Ramos (cell line): Measurements from ENCODE around the gene OR2B2.
"Not testable (repeated sequence)": the region's sequence is repeated elsewhere in the genome, so short reads cannot be mapped to it uniquely, and the experiment has no call there.

Source experiments
- in situ Hi-C: fragments of 300-500 bp; cut with MboI; formaldehyde crosslinking; loops from one replicate; pipeline ENCODE4 v1.14.3; 2022; ENCODE audit warnings: low sequenced_read_pairs; ENCODE audit not compliant: unreplicated experiment

The OR2B2 gene

DNA sequence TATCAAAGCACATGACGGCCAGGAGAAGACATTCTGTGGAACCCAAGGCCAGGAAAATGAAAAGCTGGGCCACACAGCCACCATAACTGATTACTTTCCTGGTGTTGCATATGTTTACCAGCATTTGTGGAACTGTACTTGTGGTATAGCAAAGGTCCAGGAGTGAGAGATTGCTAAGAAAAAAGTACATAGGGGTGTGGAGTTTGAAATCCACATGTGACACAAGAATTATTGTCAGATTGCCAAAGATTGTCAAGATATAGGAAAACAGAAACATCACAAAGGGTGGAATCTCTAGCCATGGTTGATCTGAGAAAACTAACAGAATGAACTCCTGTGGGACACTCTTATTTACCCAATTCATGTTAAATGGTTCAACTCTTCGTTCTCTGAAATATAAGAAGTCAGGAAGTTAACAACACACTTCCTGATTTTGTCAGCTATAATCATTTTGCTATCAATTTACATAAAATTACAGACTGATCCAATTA lies at the start of gene OR2B2:
Gene OR2B2, minus strand, starts transcription at position 441 of the 491 bp plus-strand sequence. Its CDS starts 77 bp downstream, at position 364.
- in situ Hi-C loops, result loop anchor here (25.0 kb wide), 2 partner anchors 450 to 600 kb away; partner anchors contain the start of genes POM121L2 and ZNF184

DNA sequence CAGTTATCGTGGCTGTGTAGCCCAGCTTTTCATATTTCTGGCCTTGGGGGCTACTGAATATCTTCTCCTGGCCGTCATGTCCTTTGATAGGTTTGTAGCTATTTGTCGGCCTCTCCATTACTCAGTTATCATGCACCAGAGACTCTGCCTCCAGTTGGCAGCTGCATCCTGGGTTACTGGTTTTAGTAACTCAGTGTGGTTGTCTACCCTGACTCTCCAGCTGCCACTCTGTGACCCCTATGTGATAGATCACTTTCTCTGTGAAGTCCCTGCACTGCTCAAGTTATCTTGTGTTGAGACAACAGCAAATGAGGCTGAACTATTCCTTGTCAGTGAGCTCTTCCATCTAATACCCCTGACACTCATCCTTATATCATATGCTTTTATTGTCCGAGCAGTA lies 45.3 kb upstream of the OR2B2 start:
- in situ Hi-C loops, result no loop called here

DNA sequence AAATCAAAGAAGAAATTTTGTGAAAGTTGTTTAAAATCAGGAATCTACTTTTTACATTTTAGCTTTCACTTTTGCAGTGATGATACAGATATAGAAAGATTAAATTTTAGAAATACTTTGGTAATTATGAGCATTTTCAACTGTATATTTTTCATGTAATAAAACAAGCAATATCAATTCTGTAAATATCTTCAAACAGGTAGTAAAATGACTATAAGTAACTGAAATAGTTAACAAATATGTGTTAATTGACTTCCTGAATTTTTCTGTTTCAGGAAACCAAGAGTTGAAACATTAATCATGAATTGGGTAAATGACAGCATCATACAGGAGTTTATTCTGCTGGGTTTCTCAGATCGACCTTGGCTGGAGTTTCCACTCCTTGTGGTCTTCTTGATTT lies 44.7 kb upstream of the OR2B2 start, which contains the start of gene OR2B6:
Gene OR2B6, plus strand, starts transcription at position 301 of the 400 bp plus-strand sequence. Its CDS starts 0 bp downstream, at position 301.
- in situ Hi-C loops, result no loop called here

DNA sequence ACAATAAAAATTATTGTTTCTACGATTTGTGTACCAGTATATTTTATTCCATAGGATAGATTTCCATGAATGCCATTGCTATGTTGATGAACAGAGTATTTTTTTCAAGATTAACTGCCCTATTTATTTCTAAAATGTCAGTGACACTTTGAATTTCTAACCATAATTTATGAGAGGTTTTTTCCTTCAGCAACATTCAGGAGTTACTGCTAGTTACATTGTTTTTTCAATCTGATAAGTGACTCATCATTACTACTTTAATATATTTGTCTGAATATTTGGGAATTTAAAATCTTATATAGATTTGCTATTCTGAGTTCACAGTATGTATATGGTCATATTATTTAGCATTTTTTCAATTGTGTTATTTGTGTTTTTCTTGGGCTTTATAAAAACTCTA lies 38.8 kb upstream of the OR2B2 start:
- in situ Hi-C loops, result no loop called here

DNA sequence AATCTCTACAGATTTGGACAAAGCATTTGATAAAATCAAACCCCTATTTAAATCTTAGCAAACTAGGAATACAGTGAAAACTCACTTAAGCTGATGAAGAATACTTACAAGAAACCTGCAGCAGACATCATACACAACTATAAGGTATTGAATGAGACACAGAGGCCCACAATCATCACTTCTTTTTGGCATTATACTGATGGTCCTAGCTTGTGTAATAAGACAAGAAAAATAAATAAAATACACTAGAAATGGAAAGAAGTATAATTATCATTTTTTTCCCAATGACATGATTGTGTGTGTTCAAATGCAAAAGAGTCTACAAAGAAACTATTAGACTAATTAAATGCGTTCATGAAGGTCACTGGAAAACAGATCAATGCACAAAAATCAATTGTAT lies 36.0 kb upstream of the OR2B2 start:
- in situ Hi-C loops, result no loop called here

DNA sequence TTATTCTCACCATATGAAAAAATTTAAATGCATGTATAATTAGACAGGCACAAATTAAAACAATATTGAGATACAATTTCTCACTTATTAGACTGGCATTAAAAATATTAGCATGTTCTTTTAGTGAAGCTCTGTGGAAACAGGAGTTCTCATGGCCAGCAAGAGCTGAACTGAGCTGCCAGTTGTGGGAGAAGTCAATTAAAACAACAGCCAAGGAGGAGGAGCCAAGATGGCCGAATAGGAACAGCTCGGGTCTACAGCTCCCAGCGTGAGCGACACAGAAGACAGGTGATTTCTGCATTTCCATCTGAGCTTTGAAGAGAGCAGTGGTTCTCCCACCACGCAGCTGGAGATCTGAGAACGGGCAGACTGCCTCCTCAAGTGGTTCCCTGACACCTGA lies 30.9 kb upstream of the OR2B2 start:
- in situ Hi-C loops, result not testable (repeated sequence)

DNA sequence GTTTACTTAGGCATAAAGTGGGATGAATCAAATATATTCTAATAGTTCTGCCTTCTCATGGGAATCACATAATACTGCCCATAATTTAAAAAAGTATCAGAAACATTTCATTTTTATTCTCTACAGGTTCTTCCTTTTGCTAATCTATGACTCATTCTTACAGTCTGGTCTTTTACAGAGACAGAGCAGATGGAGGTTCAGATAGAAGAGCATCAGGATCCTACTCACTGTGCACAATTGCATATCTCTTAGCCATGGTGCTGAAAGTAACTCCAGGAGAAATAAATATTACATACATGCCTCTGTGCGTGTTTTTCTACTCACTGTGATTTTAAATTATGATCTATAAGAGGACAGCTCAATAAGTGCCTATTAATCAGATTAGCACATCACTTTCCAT lies 28.6 kb upstream of the OR2B2 start:
- in situ Hi-C loops, result no loop called here

DNA sequence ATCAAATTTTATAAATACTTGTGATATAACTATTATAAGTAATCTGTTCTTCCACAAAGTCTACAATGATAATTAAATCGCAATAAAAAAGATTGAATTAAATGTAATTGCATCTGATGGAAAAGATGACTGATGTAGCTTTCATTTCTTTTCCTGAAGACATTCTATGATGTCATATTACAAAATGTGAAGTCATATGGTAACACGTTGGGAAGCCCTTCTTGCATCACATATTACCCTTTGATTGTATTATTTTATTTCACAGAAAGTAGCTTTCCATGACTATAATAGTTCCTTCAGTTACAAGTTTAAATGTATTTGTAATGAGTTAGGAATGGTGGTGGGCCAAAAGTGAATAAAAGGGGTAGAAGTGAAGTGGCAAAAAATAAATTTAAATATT lies 19.0 kb upstream of the OR2B2 start:
- in situ Hi-C loops, result no loop called here

DNA sequence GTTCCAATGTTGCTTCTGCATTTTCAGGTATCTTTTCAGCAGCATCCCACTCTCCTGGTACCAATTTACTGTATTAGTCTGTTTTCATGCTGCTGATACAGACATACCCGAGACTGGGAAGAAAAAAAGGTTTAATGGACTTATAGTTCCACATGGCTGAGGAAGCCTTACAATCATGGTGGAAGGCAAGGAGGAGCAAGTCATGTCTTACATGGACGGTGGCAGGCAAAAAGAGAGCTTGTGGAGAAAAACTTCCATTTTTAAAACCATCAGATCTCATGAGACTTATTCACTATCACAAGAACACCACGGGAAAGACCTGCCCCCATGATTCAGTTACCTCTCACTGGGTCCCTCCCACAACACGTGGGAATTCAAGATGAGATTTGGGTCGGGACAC lies 17.7 kb upstream of the OR2B2 start:
- in situ Hi-C loops, result not testable (repeated sequence)

DNA sequence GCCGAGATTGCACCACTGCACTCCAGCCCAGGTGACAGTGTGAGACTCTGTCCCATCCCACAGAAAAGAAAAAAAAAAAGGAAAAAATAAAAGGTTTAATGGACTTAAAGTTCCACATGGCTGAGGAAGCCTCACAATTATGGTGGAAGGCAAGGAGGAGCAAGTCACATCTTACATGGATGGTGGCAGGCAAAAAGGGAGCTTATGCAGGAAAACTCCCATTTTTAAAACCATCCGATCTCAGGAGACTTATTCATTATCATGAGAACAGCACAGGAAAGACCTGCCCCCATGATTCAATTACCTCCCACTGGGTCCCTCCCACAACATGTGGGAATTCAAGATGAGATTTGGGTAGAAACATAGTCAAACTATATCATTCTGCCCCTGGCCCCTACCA lies 15.8 kb upstream of the OR2B2 start:
- in situ Hi-C loops, result not testable (repeated sequence)

DNA sequence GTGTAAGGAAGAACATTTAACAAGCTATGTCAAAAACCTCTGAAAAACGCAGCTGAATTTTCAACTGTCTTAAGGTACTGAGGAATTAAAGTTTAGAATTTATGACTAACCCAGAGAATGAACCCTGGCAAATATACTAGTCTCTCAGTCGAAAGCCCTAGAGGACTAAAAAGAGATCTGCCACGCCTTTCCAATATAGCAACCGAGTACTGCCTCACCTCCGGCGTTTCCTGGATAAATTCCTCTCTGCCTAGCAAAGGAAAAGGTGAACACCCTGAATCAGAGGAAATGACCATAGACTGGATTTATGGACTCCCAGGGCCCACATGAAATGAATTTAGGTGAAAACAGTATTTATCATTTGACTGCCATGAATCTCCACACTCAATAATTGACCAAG lies 12.0 kb upstream of the OR2B2 start:
- in situ Hi-C loops, result loop anchor here (25.0 kb wide), 2 partner anchors 462 to 612 kb away; partner anchors contain the start of genes POM121L2 and ZNF184

DNA sequence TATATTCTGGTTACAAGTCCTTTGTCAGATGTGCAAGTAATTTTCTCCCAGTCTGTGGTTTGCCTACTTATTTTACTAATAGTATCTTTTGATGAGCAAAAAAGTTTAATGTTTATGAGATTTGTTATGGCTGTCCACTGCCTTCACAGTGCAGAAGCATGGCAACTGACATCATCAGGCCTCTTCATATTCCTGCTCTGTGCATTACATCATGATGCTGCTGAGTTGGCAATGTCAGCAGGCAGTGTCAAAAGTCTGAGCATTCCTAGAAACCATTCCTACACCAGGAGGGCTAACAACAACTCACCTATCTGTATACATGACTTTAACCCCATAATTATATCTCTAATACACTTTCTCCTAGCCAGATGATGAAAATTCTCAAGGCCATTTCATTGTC lies 10.8 kb upstream of the OR2B2 start:
- in situ Hi-C loops, result loop anchor here (25.0 kb wide), 2 partner anchors 461 to 611 kb away; partner anchors contain the start of genes POM121L2 and ZNF184

DNA sequence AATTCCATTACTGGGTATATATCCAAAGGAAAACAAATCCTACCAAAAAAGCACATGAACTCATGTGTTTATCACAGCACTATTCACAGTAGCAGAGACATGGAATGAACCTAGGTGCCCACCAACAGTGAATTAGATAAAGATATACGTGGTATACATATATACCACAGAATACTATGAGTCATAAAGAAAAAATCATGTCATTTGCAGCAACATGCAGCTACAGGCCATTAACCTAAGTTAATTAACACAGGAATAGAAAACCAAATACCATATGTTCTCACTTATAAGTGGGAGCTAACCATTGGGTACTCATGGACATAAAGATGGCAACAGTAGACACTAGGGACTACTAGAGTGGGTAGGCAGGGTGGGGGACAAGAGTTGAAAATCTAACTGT lies 4.2 kb downstream of the OR2B2 start:
- in situ Hi-C loops, result loop anchor here (10.0 to 25.0 kb wide), 3 partner anchors 217 to 596 kb away; partner anchors contain the start of genes POM121L2, ZNF184 and ZSCAN16

DNA sequence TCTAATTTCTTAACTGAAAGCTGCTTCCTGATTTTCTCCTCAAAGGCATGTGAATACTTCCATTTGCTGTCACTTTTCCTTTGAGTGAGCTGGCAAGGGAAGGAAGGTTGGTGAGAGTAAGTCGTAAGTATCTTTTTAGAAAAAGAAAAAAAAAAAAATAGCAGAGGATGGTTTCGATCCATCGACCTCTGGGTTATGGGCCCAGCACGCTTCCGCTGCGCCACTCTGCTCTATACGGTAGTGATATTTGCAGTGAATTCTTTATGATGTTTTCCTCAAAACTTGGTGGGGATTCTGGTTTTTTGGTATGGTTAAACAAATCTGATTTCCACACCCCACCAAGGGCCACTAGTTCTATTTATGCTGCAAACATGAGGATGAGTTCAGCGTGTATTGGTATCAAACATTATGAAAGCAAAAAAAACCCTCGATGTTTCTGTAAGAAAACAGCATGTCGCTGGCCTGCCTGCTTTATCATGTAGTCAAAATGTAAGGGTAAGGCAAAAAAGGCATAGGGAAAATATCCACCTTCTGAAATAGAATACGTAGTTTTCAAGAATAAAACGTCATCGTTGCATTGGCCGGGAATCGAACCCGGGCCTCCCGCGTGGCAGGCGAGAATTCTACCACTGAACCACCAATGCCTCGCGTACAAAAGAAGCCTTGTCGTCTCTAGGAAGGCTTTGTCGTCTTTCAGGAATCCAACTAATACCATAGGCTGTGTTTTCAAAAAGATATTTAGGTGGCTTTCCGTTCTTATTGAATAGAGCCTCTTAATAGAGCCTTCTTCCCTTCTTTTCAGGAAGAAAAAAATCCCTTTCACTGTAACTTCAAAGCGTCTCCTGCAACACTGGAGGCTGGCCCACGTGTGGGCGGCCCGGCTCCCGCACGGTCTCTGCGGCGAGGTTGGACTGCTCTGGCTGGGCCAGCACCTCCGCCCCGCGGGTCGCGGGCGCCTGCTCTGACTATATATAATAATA lies 9.6 kb downstream of the OR2B2 start:
- in situ Hi-C loops, result loop anchor here (10.0 to 25.0 kb wide), 3 partner anchors 222 to 590 kb away; partner anchors contain the start of genes POM121L2, ZNF184 and ZSCAN16

DNA sequence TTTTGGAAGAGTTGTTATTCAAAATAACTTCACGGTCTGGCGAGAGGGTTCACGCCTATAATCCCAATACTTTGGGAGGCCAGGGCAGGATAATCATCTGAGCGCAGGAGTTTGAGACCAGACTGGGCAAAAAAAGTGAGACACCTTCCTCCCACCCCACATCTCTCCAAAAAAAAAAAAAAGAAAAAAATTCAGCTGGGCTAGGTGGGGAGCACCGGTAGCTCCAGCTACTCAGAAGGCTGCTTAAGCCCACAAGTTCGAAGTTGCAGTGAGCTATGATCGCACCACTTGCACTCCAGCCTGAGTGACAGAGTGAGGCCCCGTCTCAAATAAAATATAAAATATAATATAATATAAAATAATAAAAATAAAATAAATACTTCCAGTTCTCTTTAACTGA lies 10.4 kb downstream of the OR2B2 start:
- in situ Hi-C loops, result loop anchor here (10.0 to 25.0 kb wide), 3 partner anchors 223 to 590 kb away; partner anchors contain the start of genes POM121L2, ZNF184 and ZSCAN16

DNA sequence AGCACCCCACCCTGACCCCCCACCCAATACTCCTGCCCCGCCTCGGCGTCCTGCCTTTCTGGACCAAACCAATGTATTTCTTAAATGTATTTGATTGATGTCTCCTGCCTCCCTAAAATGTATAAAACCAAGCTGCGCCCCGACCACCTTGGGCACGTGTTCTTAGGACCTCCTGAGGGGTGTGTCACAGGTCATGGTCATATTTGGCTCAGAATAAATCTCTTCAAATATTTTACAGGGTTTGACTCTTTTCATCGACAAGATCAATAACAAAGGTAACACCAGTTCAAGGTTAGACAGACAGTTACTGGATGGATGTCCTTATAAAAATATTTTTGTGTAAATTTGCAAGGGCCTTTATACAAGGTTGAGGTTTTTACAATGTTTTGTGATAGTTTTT lies 12.0 kb downstream of the OR2B2 start:
- in situ Hi-C loops, result loop anchor here (10.0 to 25.0 kb wide), 3 partner anchors 225 to 588 kb away; partner anchors contain the start of genes POM121L2, ZNF184 and ZSCAN16

DNA sequence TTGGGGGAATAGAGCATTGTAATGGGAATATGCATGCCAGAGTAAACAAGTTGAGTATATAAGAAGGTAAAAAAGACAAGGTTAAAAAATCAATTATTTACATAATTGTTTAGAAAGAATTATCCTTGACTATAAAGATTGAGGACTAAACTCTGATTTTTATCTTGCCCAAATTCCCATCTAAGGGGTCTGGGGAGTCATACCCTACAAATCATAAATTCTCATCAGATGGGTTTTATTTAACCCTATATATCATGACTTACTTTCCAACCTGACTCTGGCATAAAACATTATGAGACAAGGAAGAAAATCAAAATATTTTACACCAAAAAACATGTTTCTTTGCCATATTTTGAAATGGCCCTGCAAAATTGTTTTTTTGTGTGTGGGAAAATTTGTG lies 12.7 kb downstream of the OR2B2 start:
- in situ Hi-C loops, result loop anchor here (10.0 kb wide), 1 partner anchor 975 kb away; no protein-coding TSS in a partner anchor

DNA sequence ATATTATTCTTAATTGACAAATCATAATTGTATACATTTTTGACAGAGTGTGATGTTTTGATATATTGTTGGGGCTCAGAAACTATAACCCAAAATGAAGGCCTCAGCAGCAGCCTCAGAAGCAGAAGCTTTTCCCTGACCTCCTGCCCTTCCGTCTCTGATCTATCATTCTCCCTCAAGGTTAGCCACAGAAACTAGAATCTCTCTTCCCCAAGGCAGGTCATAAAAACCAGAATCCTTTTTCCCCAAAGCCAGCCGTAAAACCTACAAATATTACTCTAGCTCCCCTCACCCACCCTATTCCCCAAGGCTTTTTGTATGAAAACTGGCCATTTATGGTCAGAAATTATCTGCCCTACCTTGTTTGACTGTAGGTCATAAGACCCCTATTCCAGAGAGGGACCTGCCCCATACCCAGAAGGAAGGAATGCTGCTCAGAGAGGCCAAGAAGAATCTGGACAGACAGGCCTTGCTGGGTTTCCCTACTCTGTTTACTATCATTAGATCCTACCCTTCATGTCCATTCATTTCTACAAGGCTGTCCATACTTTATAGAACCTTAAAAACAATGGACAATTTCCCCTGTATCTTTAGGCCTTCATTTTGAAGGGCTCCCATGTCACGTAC lies 14.5 kb downstream of the OR2B2 start:
- in situ Hi-C loops, result loop anchor here (10.0 kb wide), 1 partner anchor 977 kb away; no protein-coding TSS in a partner anchor

DNA sequence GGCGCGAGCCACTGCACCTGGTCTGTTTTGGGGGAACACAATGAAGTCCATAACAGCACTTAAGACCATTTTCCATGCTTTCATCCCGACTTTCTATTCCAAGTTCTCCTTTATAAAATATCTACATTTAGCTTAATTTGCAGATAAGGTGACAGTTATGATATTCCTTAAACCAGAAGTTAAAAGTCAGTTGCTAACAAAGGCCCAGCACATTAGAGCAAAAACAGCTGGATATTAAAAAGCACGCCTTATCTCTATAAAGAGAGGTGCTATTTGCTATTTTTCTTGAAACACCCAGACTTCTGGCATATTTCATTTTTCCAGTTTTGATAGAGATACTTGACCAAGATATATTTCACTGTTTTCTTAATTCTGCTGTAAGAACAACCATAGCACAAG lies 15.8 kb downstream of the OR2B2 start:
- in situ Hi-C loops, result loop anchor here (10.0 kb wide), 1 partner anchor 978 kb away; no protein-coding TSS in a partner anchor
